Mesenchymal stem cell (in vitro differentiated cells and primary cell): ENCODE results near the gene UNG.
A peak's percentile ranks its signal among the peaks of the same experiment; 100 is the strongest.

ENCODE experiments used
- DNase-seq: peaks from one replicate; pipeline ENCODE4 v3.0.0-alpha.2; 2013
- H2AFZ ChIP-seq: one replicate; pipeline ENCODE4 v1.6.1; 2013; ENCODE audit warnings: low read depth, mild to moderate bottlenecking, control low read depth, inconsistent platforms, low read length, moderate library complexity
- H2AK5ac ChIP-seq: 2 replicates; pipeline ENCODE4 v1.6.1; 2013; ENCODE audit warnings: low read length, moderate library complexity, mild to moderate bottlenecking, inconsistent platforms; ENCODE audit not compliant: severe bottlenecking
- H2BK120ac ChIP-seq: one replicate; pipeline ENCODE4 v1.6.1; 2013; ENCODE audit warnings: low read depth, mild to moderate bottlenecking, inconsistent platforms, low read length, moderate library complexity
- H2BK12ac ChIP-seq, 2 experiments: one replicate each; pipeline ENCODE4 v1.6.1; 2013; ENCODE audit warnings: inconsistent platforms in 2 of 2, low read length in 2 of 2, mild to moderate bottlenecking in 2 of 2, moderate library complexity in 2 of 2, control low read depth in 1 of 2
- H2BK15ac ChIP-seq: one replicate; pipeline ENCODE4 v1.6.1; 2013; ENCODE audit warnings: mild to moderate bottlenecking, low read depth, inconsistent platforms; ENCODE audit not compliant: poor library complexity, severe bottlenecking
- H2BK5ac ChIP-seq: 2 replicates; pipeline ENCODE4 v1.6.1; 2013; ENCODE audit warnings: low read depth, mild to moderate bottlenecking, low read length, control low read depth, inconsistent platforms; ENCODE audit not compliant: poor library complexity, severe bottlenecking
- H3K14ac ChIP-seq, 2 experiments: one replicate each; pipeline ENCODE4 v1.6.1; 2013; ENCODE audit warnings: inconsistent platforms in 2 of 2, low read length in 2 of 2, control low read depth in 1 of 2, mild to moderate bottlenecking in 1 of 2, moderate library complexity in 1 of 2
- H3K18ac ChIP-seq, 2 experiments: one replicate each; pipeline ENCODE4 v1.6.1; 2013; ENCODE audit warnings: inconsistent platforms in 2 of 2, low read length in 2 of 2, control low read depth in 1 of 2, low read depth in 1 of 2, mild to moderate bottlenecking in 1 of 2
- H3K23ac ChIP-seq, 2 experiments: one replicate each; pipeline ENCODE4 v1.6.1; 2013; ENCODE audit warnings: inconsistent platforms in 2 of 2, low read length in 2 of 2, mild to moderate bottlenecking in 2 of 2, moderate library complexity in 2 of 2, control low read depth in 1 of 2
- H3K27ac ChIP-seq: 2 replicates; pipeline ENCODE4 v1.5.1; 2013; ENCODE audit warnings: mild to moderate bottlenecking, moderate library complexity, low read length, control low read depth, inconsistent platforms; ENCODE audit not compliant: poor library complexity, severe bottlenecking
- H3K27me3 ChIP-seq, 2 experiments: 2 replicates each; pipeline versions ENCODE4 v1.6.1 to v1.7.0; 2013; ENCODE audit warnings: low read length in 2 of 2, mild to moderate bottlenecking in 2 of 2, moderate library complexity in 2 of 2, control low read depth in 1 of 2, inconsistent platforms in 1 of 2; ENCODE audit not compliant: control insufficient read depth in 1 of 2, insufficient read depth in 1 of 2
- H3K36me3 ChIP-seq, 2 experiments: 2 replicates each; pipeline versions ENCODE4 v1.6.1 to v1.7.0; 2013; ENCODE audit warnings: low read length in 2 of 2, control low read depth in 1 of 2, inconsistent platforms in 1 of 2, low read depth in 1 of 2, mild to moderate bottlenecking in 1 of 2; ENCODE audit not compliant: insufficient read depth in 2 of 2, control insufficient read depth in 1 of 2
- H3K4ac ChIP-seq, 2 experiments: one replicate each; pipeline ENCODE4 v1.6.1; 2013; ENCODE audit warnings: inconsistent platforms in 2 of 2, low read length in 2 of 2, mild to moderate bottlenecking in 2 of 2, moderate library complexity in 2 of 2, control low read depth in 1 of 2, low read depth in 1 of 2
- H3K4me1 ChIP-seq: 2 replicates; pipeline ENCODE4 v1.6.1; 2013; ENCODE audit warnings: low read depth, low read length, control low read depth; ENCODE audit not compliant: control insufficient read depth, insufficient read depth
- H3K4me2 ChIP-seq: 2 replicates; pipeline ENCODE4 v1.6.1; 2013; ENCODE audit warnings: low read length, mild to moderate bottlenecking, inconsistent platforms; ENCODE audit not compliant: poor library complexity, severe bottlenecking
- H3K4me3 ChIP-seq, 2 experiments: 2 replicates each; pipeline versions ENCODE4 v1.5.1 to v1.7.0; 2013; ENCODE audit warnings: low read length in 2 of 2, mild to moderate bottlenecking in 2 of 2, control low read depth in 1 of 2, low read depth in 1 of 2; ENCODE audit not compliant: insufficient read depth in 1 of 2
- H3K79me1 ChIP-seq: replicated peaks from 2 replicates; pipeline ENCODE4 v1.6.1; 2013; ENCODE audit warnings: mild to moderate bottlenecking, control low read depth, low read length, inconsistent platforms; ENCODE audit not compliant: poor library complexity, severe bottlenecking
- H3K9ac ChIP-seq: 2 replicates; pipeline ENCODE4 v1.7.0; 2013; ENCODE audit warnings: mild to moderate bottlenecking, low read length, moderate library complexity
- H3K9me3 ChIP-seq: 2 replicates; pipeline ENCODE4 v1.7.0; 2013; ENCODE audit warnings: mild to moderate bottlenecking, low read length; ENCODE audit not compliant: control insufficient read depth
- H4K8ac ChIP-seq: one replicate; pipeline ENCODE4 v1.6.1; 2013; ENCODE audit warnings: inconsistent platforms, mild to moderate bottlenecking, low read length, moderate library complexity
- H4K91ac ChIP-seq: one replicate; pipeline ENCODE4 v1.6.1; 2013; ENCODE audit warnings: mild to moderate bottlenecking, low read length, inconsistent platforms
- WGBS: methylation state at CpG from one replicate; pipeline ENCODE4 v1.1.7; 2013; ENCODE audit warnings: mixed read lengths; 5-methylcytosine and 5-hydroxymethylcytosine counted together

UNG gene

DNA sequence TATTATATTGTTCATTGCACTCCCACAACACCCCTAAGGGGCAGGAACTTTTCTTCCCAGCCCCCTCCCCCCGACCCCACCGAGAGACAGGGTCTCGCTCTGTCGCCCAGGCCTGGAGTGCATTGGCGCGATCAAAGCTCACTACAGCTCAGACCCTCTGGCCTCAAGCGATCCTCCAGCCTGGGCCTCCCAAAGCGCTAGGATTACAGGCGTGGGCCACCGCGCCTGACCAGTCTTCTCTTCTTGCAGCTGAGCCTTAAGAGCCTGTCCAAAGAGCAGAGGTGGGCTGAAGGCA lies 310 bp upstream of the UNG start:
- DNase-seq: no peak
- H3K27ac ChIP-seq: no peak overlapping the region
- H2BK15ac ChIP-seq: no peak overlapping the region
- no peaks in the 10 kb centered on the region for H3K9me3 ChIP-seq
- no peak overlapping the region for H2AK5ac ChIP-seq
- peaks cover 18% of the 10 kb centered on the region for H3K4me1 ChIP-seq
- no peak overlapping the region for H3K23ac ChIP-seq
- no peak overlapping the region for H3K14ac ChIP-seq
- peaks cover 24% of the 10 kb centered on the region for H3K79me1 ChIP-seq
- WGBS: 49% methylated on average over 11 of the region's 11 CpGs
- peak overlapping the region; percentile 100 for H3K4me2 ChIP-seq
- H3K4me3 ChIP-seq: peak overlapping the region; percentile 71 to 75
- no peak overlapping the region for H4K91ac ChIP-seq
- peak overlapping the region; percentile 49 for H3K9ac ChIP-seq
- no peak overlapping the region for H2BK5ac ChIP-seq
- peak overlapping the region; percentile 3 for H2AFZ ChIP-seq
- H3K27me3 ChIP-seq: no peaks in the 10 kb centered on the region
- no peak overlapping the region for H2BK120ac ChIP-seq
- no peak overlapping the region for H3K4ac ChIP-seq
- peaks cover 11 to 17% of the 10 kb centered on the region in 2 experiments for H3K36me3 ChIP-seq
- H2BK12ac ChIP-seq: no peak overlapping the region
- H3K18ac ChIP-seq: no peak overlapping the region
- H4K8ac ChIP-seq: no peak overlapping the region

DNA sequence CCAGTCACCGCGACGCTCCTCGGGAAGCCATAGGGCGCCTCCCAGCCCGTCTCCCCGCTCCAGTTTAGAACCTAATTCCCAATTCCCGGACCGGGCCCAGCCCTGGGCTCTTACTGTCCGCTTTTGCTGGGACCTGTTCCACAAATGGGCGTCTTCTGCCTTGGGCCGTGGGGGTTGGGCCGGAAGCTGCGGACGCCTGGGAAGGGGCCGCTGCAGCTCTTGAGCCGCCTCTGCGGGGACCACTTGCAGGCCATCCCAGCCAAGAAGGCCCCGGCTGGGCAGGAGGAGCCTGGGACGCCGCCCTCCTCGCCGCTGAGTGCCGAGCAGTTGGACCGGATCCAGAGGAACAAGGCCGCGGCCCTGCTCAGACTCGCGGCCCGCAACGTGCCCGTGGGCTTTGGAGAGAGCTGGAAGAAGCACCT lies 797 bp downstream of the UNG start:
- Histone ChIP-seq H3K18ac (peak overlapping the region; percentile 18 to 40), H3K14ac (peak overlapping the region in 1 of 2 experiments; percentile 51), H4K91ac (no peak overlapping the region), H3K27ac (peak overlapping the region; percentile 77), H2BK5ac (no peak overlapping the region), H3K4ac (peak overlapping the region in 1 of 2 experiments; percentile 60), H2BK12ac (no peak overlapping the region), H3K4me3 (peak overlapping the region; percentile 68 to 95), H3K36me3 (peaks cover 17 to 21% of the 10 kb centered on the region in 2 experiments), H3K79me1 (peaks cover 22% of the 10 kb centered on the region), H3K9me3 (no peaks in the 10 kb centered on the region), H3K4me2 (peak overlapping the region; percentile 72), H3K27me3 (no peaks in the 10 kb centered on the region), H2BK15ac (no peak overlapping the region), H2AK5ac (no peak overlapping the region), H3K23ac (no peak overlapping the region), H3K9ac (peak overlapping the region; percentile 98), H2AFZ (peak overlapping the region; percentile 54), H3K4me1 (peaks cover 10% of the 10 kb centered on the region), H2BK120ac (no peak overlapping the region), H4K8ac (peak overlapping the region; percentile 62)
- peak; percentile 81 for DNase-seq
- under 1% methylated on average over 32 of the region's 32 CpGs for WGBS

GRCh38 chr12:109098651-109099050 lies 1.3 kb downstream of the UNG start:
- H3K14ac ChIP-seq: peak overlapping the region in 1 of 2 experiments; percentile 51
- H2BK12ac ChIP-seq: no peak overlapping the region
- H2AK5ac ChIP-seq: no peak overlapping the region
- H3K18ac ChIP-seq: peak overlapping the region in 1 of 2 experiments; percentile 40
- H3K27ac ChIP-seq: peak overlapping the region; percentile 77
- H3K4me3 ChIP-seq: peak overlapping the region; percentile 68 to 95
- peaks cover 7% of the 10 kb centered on the region for H3K4me1 ChIP-seq
- H2BK15ac ChIP-seq: no peak overlapping the region
- no peaks in the 10 kb centered on the region for H3K9me3 ChIP-seq
- no peak overlapping the region for H4K91ac ChIP-seq
- H2BK5ac ChIP-seq: no peak overlapping the region
- 22% methylated on average over 6 of the region's 8 CpGs for WGBS
- H4K8ac ChIP-seq: peak overlapping the region; percentile 62
- H2AFZ ChIP-seq: peak overlapping the region; percentile 54
- peaks cover 22% of the 10 kb centered on the region for H3K79me1 ChIP-seq
- H3K4ac ChIP-seq: peak overlapping the region in 1 of 2 experiments; percentile 60
- H3K23ac ChIP-seq: no peak overlapping the region
- H3K27me3 ChIP-seq: no peaks in the 10 kb centered on the region
- H3K36me3 ChIP-seq: peaks cover 22 to 23% of the 10 kb centered on the region in 2 experiments
- peak overlapping the region; percentile 98 for H3K9ac ChIP-seq
- H2BK120ac ChIP-seq: no peak overlapping the region
- H3K4me2 ChIP-seq: peak overlapping the region; percentile 72
- DNase-seq: no peak

DNA sequence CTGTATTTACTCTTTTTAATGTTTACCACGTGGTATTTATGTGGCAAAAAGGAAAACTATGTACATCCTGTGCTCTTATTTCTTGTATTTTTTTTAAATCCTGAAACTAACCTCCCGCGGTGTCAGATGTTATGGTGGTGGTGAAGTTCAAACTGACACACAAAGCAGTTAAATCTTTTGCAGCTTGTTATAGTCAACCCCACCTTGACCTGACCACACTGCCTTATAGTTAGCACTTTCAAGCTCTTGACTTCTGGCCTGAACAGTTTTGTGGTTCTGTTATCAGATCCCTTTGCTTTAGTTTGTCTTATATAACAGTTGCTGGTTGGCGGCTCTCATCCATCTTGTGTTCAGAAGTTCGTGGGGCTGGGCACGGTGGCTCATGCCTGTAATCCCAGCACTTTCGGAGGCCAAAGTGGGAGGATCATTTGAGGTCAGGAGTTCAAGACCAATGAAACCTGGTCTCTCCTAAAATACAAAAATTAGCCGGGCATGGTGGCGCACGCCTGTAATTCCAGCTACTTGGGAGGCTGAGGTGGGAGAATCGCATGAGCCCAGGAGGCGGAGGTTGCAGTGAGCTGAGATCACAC lies 2.1 kb downstream of the UNG start:
- DNase-seq: peak; percentile 33
- Histone ChIP-seq H3K18ac (no peak overlapping the region), H2BK5ac (no peak overlapping the region), H3K9ac (peak overlapping the region; percentile 98), H3K4me2 (peak overlapping the region; percentile 45), H3K14ac (no peak overlapping the region), H3K27ac (no peak overlapping the region), H3K79me1 (peaks cover 25% of the 10 kb centered on the region), H2AFZ (no peak overlapping the region), H2BK15ac (no peak overlapping the region), H3K4ac (no peak overlapping the region), H3K4me1 (peaks cover 7% of the 10 kb centered on the region), H3K9me3 (no peaks in the 10 kb centered on the region), H3K23ac (no peak overlapping the region), H2BK12ac (no peak overlapping the region), H3K4me3 (peak overlapping the region in 1 of 2 experiments; percentile 95), H4K91ac (no peak overlapping the region), H3K27me3 (no peaks in the 10 kb centered on the region), H4K8ac (no peak overlapping the region), H2BK120ac (no peak overlapping the region), H3K36me3 (peaks cover 29% of the 10 kb centered on the region in 2 experiments), H2AK5ac (no peak overlapping the region)
- 88% methylated on average over 11 of the region's 12 CpGs for WGBS
